T-helper 22 cell (primary cell): ENCODE data around the gene BBS4.

Experiments used
- DNase-seq: peaks from one replicate; pipeline ENCODE4 v3.0.0-alpha.2; 2020; ENCODE audit warnings: low read depth

BBS4 gene

GRCh38 chr15:72764656-72765055, 78.6 kb downstream of the BBS4 start:
- DNase-seq = no peak

- no peak for DNase-seq
Measured at GRCh38 chr15:72766025-72766424, 80.0 kb downstream of the BBS4 start.

GRCh38 chr15:72766780-72767179, 80.8 kb downstream of the BBS4 start:
- DNase-seq = no peak

- DNase-seq = no peak
Measured at GRCh38 chr15:72770673-72771328, 84.8 kb downstream of the BBS4 start.

GRCh38 chr15:72771329-72771725, 85.3 kb downstream of the BBS4 start:
- DNase-seq = no peak

GRCh38 chr15:72774696-72775383, 88.8 kb downstream of the BBS4 start:
- no peak for DNase-seq

GRCh38 chr15:72778796-72779195, 92.8 kb downstream of the BBS4 start:
- no peak for DNase-seq

- no peak for DNase-seq
Measured at GRCh38 chr15:72781631-72782030, 95.6 kb downstream of the BBS4 start.

- no peak for DNase-seq
Measured at GRCh38 chr15:72782274-72783003, 96.4 kb downstream of the BBS4 start.

- DNase-seq = no peak
Measured at GRCh38 chr15:72783004-72783639, 97.1 kb downstream of the BBS4 start.

- peak; percentile 90 for DNase-seq
Measured at GRCh38 chr15:72783640-72784455, 97.8 kb downstream of the BBS4 start, which contains the start of gene ADPGK. ADPGK (minus strand) TSS chr15:72783758; CDS start chr15:72783691, 67 bp downstream.

- no peak for DNase-seq
Measured at GRCh38 chr15:72784456-72784876, 98.5 kb downstream of the BBS4 start.

GRCh38 chr15:72785432-72785831, 99.4 kb downstream of the BBS4 start:
- peak; percentile 52 for DNase-seq

- no peak for DNase-seq
Measured at GRCh38 chr15:72785841-72786240, 99.8 kb downstream of the BBS4 start.

- DNase-seq = no peak
Measured at GRCh38 chr15:72786242-72786641, 100.2 kb downstream of the BBS4 start.

GRCh38 chr15:72786676-72787345, 100.8 kb downstream of the BBS4 start:
- DNase-seq = no peak

GRCh38 chr15:72787526-72787925, 101.5 kb downstream of the BBS4 start:
- DNase-seq = no peak
